GM12878 (cell line): ENCODE results near the gene RPL3. TPM values are rescaled to one million over a fixed set of nuclear protein-coding genes. Genes with fewer than 3 reads are reported as not detected.

ENCODE experiments used
- ATAC-seq: fragments of 200-7000 bp; cut with Tn5 transposase; 3 replicates; pipeline ENCODE4 v1.9.1; 2020; ENCODE audit warnings: mild to moderate bottlenecking, moderate library complexity
- BruUV-seq: library from RNA; stranded (reverse); fragments of 400-500 nt; replicated peaks from 2 replicates; lab custom pipeline; 2021; lab: Mats Ljungman, UMichigan
- CTCF ChIA-PET: fragments of 300-600 bp; sonication (Branson Sonifier 250); formaldehyde crosslinking; extraction: SDS; loops from one replicate; lab custom pipeline; 2021; ENCODE audit warnings: inconsistent platforms; lab: Yijun Ruan, JAX
- POLR2A ChIA-PET: fragments of 350-600 bp; formaldehyde crosslinking; extraction: SDS; loops from one replicate; lab custom pipeline; 2021; ENCODE audit warnings: inconsistent platforms; lab: Charles Lee
- RAD21 ChIA-PET: fragments of 300-600 bp; sonication (Branson Sonifier 250); formaldehyde crosslinking; loops from one replicate; lab custom pipeline; 2023; ENCODE audit warnings: antibody characterized with exemption; ENCODE audit not compliant: unreplicated experiment; lab: Charles Lee
- SMC1A ChIA-PET: fragments of 300-600 bp; sonication (Branson Sonifier 250); formaldehyde crosslinking; loops from one replicate; lab custom pipeline; 2023; ENCODE audit not compliant: unreplicated experiment, uncharacterized antibody; lab: Charles Lee
- DNase-seq: peaks from one replicate; pipeline ENCODE4 v3.0.0-alpha.2; 2011; ENCODE audit warnings: low read depth, low spot score
- FAIRE-seq: peaks from 3 replicates; lab custom pipeline; 2011; peaks lifted over from hg19 to GRCh38; lab: Jason Lieb, UNC
- H2AFZ ChIP-seq: 2 replicates; pipeline ENCODE4 v1.6.0; 2011; ENCODE audit warnings: low read depth, low read length, control low read depth; ENCODE audit not compliant: control insufficient read depth
- H3K27ac ChIP-seq: 2 replicates; pipeline ENCODE4 v1.5.1; 2011; ENCODE audit warnings: control low read depth; ENCODE audit not compliant: control insufficient read depth, insufficient read depth
- H3K27me3 ChIP-seq, 2 experiments: replicated peaks in 1 of 2; 2 replicates each; pipeline versions ENCODE4 v1.6.0 to v1.6.1; 2011; ENCODE audit warnings: low read length in 1 of 2; ENCODE audit not compliant: control insufficient read depth in 2 of 2, insufficient read depth in 2 of 2
- H3K36me3 ChIP-seq, 2 experiments: 2 replicates each; pipeline ENCODE4 v1.5.1; 2011; ENCODE audit warnings: low read length in 1 of 2; ENCODE audit not compliant: control insufficient read depth in 2 of 2, insufficient read depth in 2 of 2
- H3K4me1 ChIP-seq: 2 replicates; pipeline ENCODE4 v1.6.1; 2011; ENCODE audit warnings: mild to moderate bottlenecking, low read length, moderate library complexity, mixed read lengths; ENCODE audit not compliant: control insufficient read depth, insufficient read depth
- H3K4me2 ChIP-seq: 2 replicates; pipeline ENCODE4 v1.6.0; 2011; ENCODE audit warnings: control low read depth; ENCODE audit not compliant: control insufficient read depth, insufficient read depth
- H3K4me3 ChIP-seq: fragments of 200-600 bp; sonication (generic); 2 replicates; pipeline ENCODE4 v1.5.1; 2016
- H3K79me2 ChIP-seq: 2 replicates; pipeline ENCODE4 v1.6.0; 2011; ENCODE audit warnings: low read length; ENCODE audit not compliant: control insufficient read depth, insufficient read depth
- H3K9ac ChIP-seq: 2 replicates; pipeline ENCODE4 v1.8.0; 2011; ENCODE audit warnings: low read length, control low read depth, mixed read lengths; ENCODE audit not compliant: control insufficient read depth, insufficient read depth
- H3K9me3 ChIP-seq: replicated peaks from 3 replicates; pipeline ENCODE4 v1.5.1; 2011; ENCODE audit warnings: mild to moderate bottlenecking, low read length; ENCODE audit not compliant: control insufficient read depth, insufficient read depth
- H4K20me1 ChIP-seq: 2 replicates; pipeline ENCODE4 v1.6.0; 2011; ENCODE audit not compliant: control insufficient read depth, insufficient read depth
- BCL11A ChIP-seq: IDR thresholded peaks from 2 replicates; pipeline ENCODE4 v1.6.1; 2011; ENCODE audit warnings: low read depth, low read length
- JUND ChIP-seq: IDR thresholded peaks from 2 replicates; pipeline ENCODE4 v1.6.1; 2012; ENCODE audit warnings: low read depth, mild to moderate bottlenecking, low read length, improper control_type of control experiment, moderate library complexity
- POU2F2 ChIP-seq: IDR thresholded peaks from 3 replicates; pipeline ENCODE4 v1.6.1; 2011; ENCODE audit warnings: low read depth, mild to moderate bottlenecking, low read length, borderline replicate concordance
- RAD21 ChIP-seq: IDR thresholded peaks from 2 replicates; pipeline ENCODE4 v1.6.1; 2011; ENCODE audit warnings: mild to moderate bottlenecking, low read depth, low read length, moderate library complexity; ENCODE audit not compliant: insufficient read depth
- SMAD5 ChIP-seq: IDR thresholded peaks from 2 replicates; pipeline ENCODE4 v1.6.1; 2016; ENCODE audit warnings: antibody characterized with exemption, low read depth
- SMARCA5 ChIP-seq: fragments of 450-650 bp; IDR thresholded peaks from 2 replicates; pipeline ENCODE4 v1.6.1; 2017; ENCODE audit warnings: mild to moderate bottlenecking
- WGBS: methylation state at CpG from one replicate; pipeline ENCODE4 v1.1.6; 2016; ENCODE audit warnings: low lambda C conversion rate; ENCODE audit not compliant: insufficient replicate concordance, insufficient coverage; ENCODE audit errors: missing lambda C conversion rate; 5-methylcytosine and 5-hydroxymethylcytosine counted together
- in situ Hi-C: fragments of 300-500 bp; cut with MboI; formaldehyde crosslinking; loops from 9 replicates; pipeline ENCODE4 v1.14.3; 2018; ENCODE audit warnings: mixed read lengths
- intact Hi-C: fragments of 100-400 bp; cut with micrococcal nuclease; formaldehyde crosslinking; loops from one replicate; pipeline ENCODE4 v1.14.2; 2022; ENCODE audit not compliant: unreplicated experiment
- polyA plus RNA-seq, 11 experiments: library from polyadenylated mRNA; depleted of rRNA in 4 of 11; unstranded in 6 of 11; stranded (reverse) in 5 of 11; fragments of >200 nt; fragmentation: Nextera tagmentation in 4 of 11; fragmentation: Illumina TruSeq in 1 of 11; extraction: Ambion mirVana in 4 of 11; extraction: Trizol in 1 of 11; gene quantifications; 1 replicate in 1 of 11; 2 replicates in 10 of 11; pipeline versions ENCODE4 v1.2.1 to v1.2.3, GENCODE V29; 2011 to 2016; ENCODE audit warnings: inconsistent platforms in 2 of 11, missing spikeins in 2 of 11, low read depth in 1 of 11
- total RNA-seq, 4 experiments: library from RNA; depleted of rRNA in 3 of 4; stranded (reverse); fragments of >200 nt in 3 of 4; fragmentation: Illumina TruSeq in 1 of 4; extraction: Trizol in 1 of 4; gene quantifications; 2 replicates each; pipeline versions ENCODE4 v1.2.1 to v1.2.3, GENCODE V29; 2013 to 2021
- TF ChIP-seq, protein P1 (sequence below), 3 experiments: IDR thresholded peaks in 2 of 3; conservative IDR thresholded peaks in 1 of 3; 2 replicates each; pipeline ENCODE4 v1.5.1; 2011; ENCODE audit warnings: low read depth in 3 of 3, low read length in 3 of 3, mild to moderate bottlenecking in 3 of 3, control low read depth in 2 of 3, moderate library complexity in 2 of 3, inconsistent platforms in 1 of 3, mixed read lengths in 1 of 3; ENCODE audit not compliant: control insufficient read depth in 2 of 3, insufficient read depth in 1 of 3; ENCODE audit errors: extremely low read depth in 1 of 3
- TF ChIP-seq, protein P2 (sequence below): fragments of 450-650 bp; IDR thresholded peaks from 2 replicates; pipeline ENCODE4 v1.6.1; 2017; ENCODE audit warnings: low read depth, mild to moderate bottlenecking, moderate library complexity

RPL3 gene
- total and polyA plus RNA-seq, 10 of the 15 experiments (the other 5 are each of a cell fraction or from before 2014, with no cell fraction given), result 1,534 to 6,791 (median 3,992) TPM

DNA sequence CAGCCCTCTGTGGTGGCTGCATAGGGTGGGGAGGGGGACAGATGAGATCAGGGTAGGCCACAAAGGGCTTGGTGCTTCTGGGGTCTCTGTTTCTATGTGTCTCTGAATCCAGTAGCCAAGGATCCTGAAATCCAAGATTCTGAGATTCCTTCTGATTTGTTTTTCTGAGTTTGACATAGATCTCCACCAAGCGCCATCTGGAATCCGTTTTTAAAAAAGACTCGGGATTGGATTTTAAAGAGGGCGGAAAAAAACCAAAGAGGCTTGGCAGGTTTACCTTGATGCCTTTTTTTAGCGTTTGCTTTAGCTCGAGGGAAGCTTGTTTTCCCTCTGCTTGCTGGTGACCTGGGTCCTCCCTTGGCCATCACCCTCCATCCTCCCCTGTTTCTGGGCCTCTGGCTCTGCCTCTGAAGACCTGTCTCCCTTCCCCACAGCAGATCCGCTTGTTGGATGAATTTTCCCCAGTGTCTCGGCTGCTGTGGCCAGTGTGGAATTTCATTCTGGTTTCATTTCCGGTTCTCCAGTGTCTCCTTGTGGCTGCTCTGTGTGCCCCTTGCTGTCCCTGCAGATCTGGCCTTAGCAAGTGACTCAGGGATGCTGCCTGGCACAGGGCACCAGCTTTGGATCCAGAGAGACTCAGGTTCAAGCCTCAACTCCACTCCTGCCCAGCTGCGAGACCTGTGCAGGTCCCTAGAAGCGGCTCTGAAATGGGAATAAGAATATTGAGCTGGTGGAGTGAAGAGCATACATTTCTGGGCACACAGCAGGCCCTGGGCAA lies 45.5 kb upstream of the RPL3 start (continued):
- TF ChIP-seq, protein P1, sequence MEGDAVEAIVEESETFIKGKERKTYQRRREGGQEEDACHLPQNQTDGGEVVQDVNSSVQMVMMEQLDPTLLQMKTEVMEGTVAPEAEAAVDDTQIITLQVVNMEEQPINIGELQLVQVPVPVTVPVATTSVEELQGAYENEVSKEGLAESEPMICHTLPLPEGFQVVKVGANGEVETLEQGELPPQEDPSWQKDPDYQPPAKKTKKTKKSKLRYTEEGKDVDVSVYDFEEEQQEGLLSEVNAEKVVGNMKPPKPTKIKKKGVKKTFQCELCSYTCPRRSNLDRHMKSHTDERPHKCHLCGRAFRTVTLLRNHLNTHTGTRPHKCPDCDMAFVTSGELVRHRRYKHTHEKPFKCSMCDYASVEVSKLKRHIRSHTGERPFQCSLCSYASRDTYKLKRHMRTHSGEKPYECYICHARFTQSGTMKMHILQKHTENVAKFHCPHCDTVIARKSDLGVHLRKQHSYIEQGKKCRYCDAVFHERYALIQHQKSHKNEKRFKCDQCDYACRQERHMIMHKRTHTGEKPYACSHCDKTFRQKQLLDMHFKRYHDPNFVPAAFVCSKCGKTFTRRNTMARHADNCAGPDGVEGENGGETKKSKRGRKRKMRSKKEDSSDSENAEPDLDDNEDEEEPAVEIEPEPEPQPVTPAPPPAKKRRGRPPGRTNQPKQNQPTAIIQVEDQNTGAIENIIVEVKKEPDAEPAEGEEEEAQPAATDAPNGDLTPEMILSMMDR (IDR thresholded peaks at IDR 0.05 in 2 of 3, conservative IDR thresholded peaks at IDR 0.05 in 1 of 3; ENCODE audit: control insufficient read depth in 2 of 3, extremely low read depth in 1 of 3, insufficient read depth in 1 of 3, low read depth in 3 of 3, low read length in 3 of 3), result no peak
- TF ChIP-seq, protein P2, sequence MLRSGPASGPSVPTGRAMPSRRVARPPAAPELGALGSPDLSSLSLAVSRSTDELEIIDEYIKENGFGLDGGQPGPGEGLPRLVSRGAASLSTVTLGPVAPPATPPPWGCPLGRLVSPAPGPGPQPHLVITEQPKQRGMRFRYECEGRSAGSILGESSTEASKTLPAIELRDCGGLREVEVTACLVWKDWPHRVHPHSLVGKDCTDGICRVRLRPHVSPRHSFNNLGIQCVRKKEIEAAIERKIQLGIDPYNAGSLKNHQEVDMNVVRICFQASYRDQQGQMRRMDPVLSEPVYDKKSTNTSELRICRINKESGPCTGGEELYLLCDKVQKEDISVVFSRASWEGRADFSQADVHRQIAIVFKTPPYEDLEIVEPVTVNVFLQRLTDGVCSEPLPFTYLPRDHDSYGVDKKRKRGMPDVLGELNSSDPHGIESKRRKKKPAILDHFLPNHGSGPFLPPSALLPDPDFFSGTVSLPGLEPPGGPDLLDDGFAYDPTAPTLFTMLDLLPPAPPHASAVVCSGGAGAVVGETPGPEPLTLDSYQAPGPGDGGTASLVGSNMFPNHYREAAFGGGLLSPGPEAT, result no peak
- TF ChIP-seq JUND, result no peak
- TF ChIP-seq SMARCA5, result no peak
- TF ChIP-seq POU2F2, result no peak

DNA sequence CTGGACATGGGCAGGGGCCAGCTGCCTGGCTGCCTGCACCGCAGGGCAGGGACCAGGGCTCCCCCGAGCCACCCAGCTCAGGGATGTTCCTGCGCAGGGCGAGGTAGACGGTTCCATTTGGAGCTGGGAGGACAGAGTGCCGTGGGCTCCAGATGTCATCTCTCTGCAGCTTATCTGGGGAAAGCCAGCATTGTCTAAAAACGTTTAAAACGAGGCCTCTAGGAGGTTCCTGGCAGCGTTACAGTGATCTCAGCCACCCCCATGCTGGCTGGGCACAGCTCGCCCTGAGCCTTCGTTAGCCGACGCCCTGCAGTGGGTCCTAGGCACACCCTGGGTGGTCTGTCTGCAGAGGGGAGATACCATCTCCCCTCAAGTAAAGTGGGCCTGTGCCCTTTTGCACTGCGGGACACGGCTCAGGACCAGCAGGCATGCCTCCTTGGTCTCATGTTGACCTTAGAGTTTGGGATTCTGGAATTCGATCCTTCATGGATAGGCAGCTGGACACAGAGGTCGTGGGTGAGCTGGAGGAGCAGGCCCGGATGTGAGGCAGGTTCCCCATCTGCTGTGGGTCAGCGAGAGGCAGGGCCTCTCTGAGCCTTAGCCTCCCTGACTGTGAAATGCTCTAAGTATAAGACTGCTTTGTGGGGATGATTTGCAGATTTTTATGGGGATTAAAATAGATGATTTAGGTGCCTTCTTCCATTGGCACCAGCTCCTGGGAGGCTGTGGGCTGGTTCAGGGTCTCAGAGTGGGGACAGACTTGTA lies 44.5 kb upstream of the RPL3 start:
- H3K36me3 ChIP-seq, result no peaks in the 10 kb centered on the region
- FAIRE-seq (no peak), ATAC-seq (no peak; the same call in 2 of the 3 replicates), DNase-seq (no peak)
- ChIA-PET RAD21 (interaction anchor here (0.9 kb wide), 1 partner anchor 13 kb away, joined by 3 read pairs; no protein-coding TSS in a partner anchor), POLR2A (no interaction called here), CTCF (no interaction called here), SMC1A (interaction anchor here (0.8 kb wide), 1 partner anchor 28 kb away, joined by 3 read pairs; no protein-coding TSS in a partner anchor)
- H3K4me2 ChIP-seq, result no peak overlapping the region
- no peaks in the 10 kb centered on the region for H3K4me1 ChIP-seq
- H2AFZ ChIP-seq, result no peak overlapping the region
- TF ChIP-seq SMAD5, result no peak
- TF ChIP-seq BCL11A, result no peak
- TF ChIP-seq RAD21, result no peak
- intact Hi-C loops (no loop called here), in situ Hi-C loops (no loop called here)
- no peaks in the 10 kb centered on the region for H3K79me2 ChIP-seq
- H4K20me1 ChIP-seq, result no peaks in the 10 kb centered on the region
- no TSS peak for BruUV-seq
- 41% methylated on average over 19 of the region's 19 CpGs for WGBS
- H3K27me3 ChIP-seq, result no peaks in the 10 kb centered on the region; a peak in 1 of 4 replicates
- H3K4me3 ChIP-seq, result no peak overlapping the region
- H3K9ac ChIP-seq, result no peak overlapping the region
- H3K9me3 ChIP-seq, result no peaks in the 10 kb centered on the region
- H3K27ac ChIP-seq, result no peak overlapping the region
